Measurements from ENCODE around the gene PFN2.

PFN2 gene, protein sequence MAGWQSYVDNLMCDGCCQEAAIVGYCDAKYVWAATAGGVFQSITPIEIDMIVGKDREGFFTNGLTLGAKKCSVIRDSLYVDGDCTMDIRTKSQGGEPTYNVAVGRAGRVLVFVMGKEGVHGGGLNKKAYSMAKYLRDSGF

DNA sequence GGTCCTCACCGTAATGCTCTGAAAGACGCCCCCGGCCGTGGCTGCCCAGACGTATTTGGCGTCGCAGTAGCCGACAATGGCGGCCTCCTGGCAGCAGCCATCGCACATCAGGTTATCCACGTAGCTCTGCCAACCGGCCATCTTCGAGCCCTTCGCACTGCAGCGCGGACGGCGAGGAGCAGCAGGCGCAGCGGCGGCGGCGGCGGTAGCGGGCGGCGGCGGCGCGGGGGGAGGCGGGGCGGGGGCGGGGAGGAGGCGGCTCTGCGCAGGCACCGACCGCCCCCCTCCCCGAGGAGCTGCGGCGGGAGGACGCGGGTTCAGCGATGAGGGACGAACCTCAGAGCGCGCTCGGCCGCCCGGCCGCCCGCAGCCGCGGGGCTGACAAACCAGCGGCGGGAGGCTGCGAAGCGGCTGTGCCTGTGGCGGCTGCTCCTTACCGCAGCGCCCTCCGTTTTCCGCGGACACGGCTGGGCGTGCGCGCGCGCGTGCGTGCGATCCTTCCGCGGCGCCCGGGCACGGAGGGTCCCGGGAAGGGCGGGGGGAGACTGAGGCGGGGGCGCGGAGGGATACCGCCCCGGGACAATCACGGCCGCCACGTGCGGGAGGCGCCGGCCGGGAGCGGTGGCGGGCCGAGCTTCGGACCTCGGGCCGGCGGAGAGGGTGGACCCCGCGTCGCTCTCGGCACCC lies at the start of gene PFN2:
TSS of gene PFN2 (minus strand) at position 180 of the 687 bp plus-strand sequence. CDS start at position 141, 39 bp downstream.
- peak within 1 kb of the TSS; percentile 92 for H3K4me3 ChIP-seq (ENCODE audit: low read depth, low read length)
- peaks cover 59% of the 10 kb centered on the region for H3K79me2 ChIP-seq (ENCODE audit: control insufficient read depth, insufficient read depth, low read length, unreplicated experiment)
- H2AFZ ChIP-seq (ENCODE audit: low read length, unreplicated experiment): peak within 1 kb of the TSS; percentile 82
- peak within 1 kb of the TSS; percentile 91 for H3K27ac ChIP-seq (ENCODE audit: low read depth, low read length)
- H3K36me3 ChIP-seq (ENCODE audit: insufficient read depth, low read length): peaks cover 21% of the 10 kb centered on the region; the same call in 1 of the 2 replicates
- no peaks in the 10 kb centered on the region for H3K27me3 ChIP-seq (ENCODE audit: insufficient read depth, low read length)
- H3K4me1 ChIP-seq (ENCODE audit: control insufficient read depth, insufficient read depth, low read length, unreplicated experiment): peaks cover 30% of the 10 kb centered on the region

DNA sequence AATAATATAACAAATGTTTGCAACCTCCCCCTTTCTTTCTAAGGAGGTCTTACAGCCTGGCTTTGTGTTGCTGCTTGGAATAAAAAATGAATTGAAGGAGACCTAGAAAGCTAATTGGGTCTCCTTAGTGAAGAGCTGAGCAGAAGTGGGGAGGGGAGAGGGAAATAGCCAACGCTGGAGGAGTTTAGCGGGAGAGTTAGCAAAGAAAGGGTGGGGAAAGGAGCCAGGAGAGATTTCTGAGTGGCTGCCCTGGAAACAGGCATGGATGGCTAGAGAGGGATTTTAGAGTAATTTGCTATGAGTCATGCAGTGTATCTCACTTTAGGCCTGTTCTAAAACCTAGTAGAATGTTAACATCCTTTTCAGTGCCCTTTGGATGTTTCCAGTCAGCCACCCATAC lies 45.2 kb upstream of the PFN2 start:
- Histone ChIP-seq H2AFZ (ENCODE audit: low read length, unreplicated experiment) (no peak overlapping the region), H3K79me2 (ENCODE audit: control insufficient read depth, insufficient read depth, low read length, unreplicated experiment) (no peaks in the 10 kb centered on the region), H3K4me1 (ENCODE audit: control insufficient read depth, insufficient read depth, low read length, unreplicated experiment) (peaks cover 12% of the 10 kb centered on the region), H3K27me3 (ENCODE audit: insufficient read depth, low read length) (no peaks in the 10 kb centered on the region), H3K36me3 (ENCODE audit: insufficient read depth, low read length) (no peaks in the 10 kb centered on the region), H3K27ac (ENCODE audit: low read depth, low read length) (no peak overlapping the region), H3K4me3 (ENCODE audit: low read depth, low read length) (no peak overlapping the region)

DNA sequence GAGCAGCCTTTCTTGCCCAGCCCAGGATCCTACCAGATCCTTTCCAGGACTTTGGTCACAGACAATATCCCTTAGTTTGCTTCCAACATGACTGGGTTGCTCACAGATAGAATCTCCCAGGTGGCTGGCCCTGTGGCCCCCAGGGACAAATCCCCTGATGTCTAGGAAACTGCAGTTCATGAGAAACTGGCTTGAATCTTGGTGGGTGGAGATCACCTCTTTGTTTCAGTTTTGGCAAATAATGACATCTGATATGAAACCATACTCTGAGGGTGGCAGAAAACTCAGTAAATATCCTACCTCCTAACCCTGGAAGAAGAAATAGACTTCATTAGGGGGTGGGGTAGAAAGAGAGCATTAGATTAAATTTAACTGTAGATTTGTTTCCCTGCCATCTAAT lies 44.1 kb upstream of the PFN2 start:
- no peaks in the 10 kb centered on the region for H3K79me2 ChIP-seq (ENCODE audit: control insufficient read depth, insufficient read depth, low read length, unreplicated experiment)
- peaks cover under 1% of the 10 kb centered on the region for H3K4me1 ChIP-seq (ENCODE audit: control insufficient read depth, insufficient read depth, low read length, unreplicated experiment)
- H3K36me3 ChIP-seq (ENCODE audit: insufficient read depth, low read length): no peaks in the 10 kb centered on the region
- no peak overlapping the region for H2AFZ ChIP-seq (ENCODE audit: low read length, unreplicated experiment)
- H3K27me3 ChIP-seq (ENCODE audit: insufficient read depth, low read length): no peaks in the 10 kb centered on the region
- no peak overlapping the region for H3K27ac ChIP-seq (ENCODE audit: low read depth, low read length)
- H3K4me3 ChIP-seq (ENCODE audit: low read depth, low read length): no peak overlapping the region

DNA sequence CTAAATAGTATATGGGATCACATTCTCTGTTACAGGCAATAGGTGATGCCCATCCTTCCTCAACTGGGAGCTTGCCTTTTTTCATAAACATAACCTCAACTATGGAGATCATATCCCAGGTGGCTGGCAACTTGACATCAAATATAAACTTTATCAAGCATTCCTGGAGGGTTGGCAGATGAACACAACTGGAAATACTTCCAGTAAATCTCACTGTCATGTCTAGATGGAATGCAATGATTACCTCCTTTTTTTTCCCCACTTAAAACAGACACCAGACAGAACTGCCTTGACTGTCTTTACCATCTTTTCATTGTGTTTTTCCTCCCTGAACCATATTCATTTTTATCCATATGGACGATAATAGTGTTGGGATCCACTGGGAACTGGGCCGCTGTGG lies 43.1 kb upstream of the PFN2 start:
- Histone ChIP-seq H3K4me3 (ENCODE audit: low read depth, low read length) (no peak overlapping the region), H3K4me1 (ENCODE audit: control insufficient read depth, insufficient read depth, low read length, unreplicated experiment) (no peaks in the 10 kb centered on the region), H3K27me3 (ENCODE audit: insufficient read depth, low read length) (no peaks in the 10 kb centered on the region), H2AFZ (ENCODE audit: low read length, unreplicated experiment) (no peak overlapping the region), H3K36me3 (ENCODE audit: insufficient read depth, low read length) (no peaks in the 10 kb centered on the region), H3K27ac (ENCODE audit: low read depth, low read length) (no peak overlapping the region), H3K79me2 (ENCODE audit: control insufficient read depth, insufficient read depth, low read length, unreplicated experiment) (no peaks in the 10 kb centered on the region)

DNA sequence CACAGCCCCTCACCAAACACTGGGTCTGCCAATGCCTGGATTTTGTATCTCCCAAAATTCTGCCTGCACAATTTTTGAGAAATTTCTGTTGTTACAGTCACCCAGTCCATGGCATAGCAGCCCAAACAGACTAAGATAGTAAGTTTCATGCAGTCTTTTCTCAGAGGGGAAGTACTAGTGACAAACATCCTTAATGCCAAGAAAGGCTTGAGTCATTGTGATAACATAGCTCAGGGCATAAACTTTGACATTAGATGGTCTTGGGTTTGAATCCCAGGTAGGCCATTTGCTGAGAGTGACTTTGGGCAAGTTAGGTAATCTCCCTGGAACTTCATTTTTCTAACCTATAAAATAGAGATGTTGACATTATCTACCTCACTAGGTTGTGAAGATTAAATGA lies 36.1 kb upstream of the PFN2 start:
- Histone ChIP-seq H3K4me3 (ENCODE audit: low read depth, low read length) (peak overlapping the region; percentile 18; the same call in 1 of the 2 replicates), H3K36me3 (ENCODE audit: insufficient read depth, low read length) (no peaks in the 10 kb centered on the region), H2AFZ (ENCODE audit: low read length, unreplicated experiment) (no peak overlapping the region), H3K4me1 (ENCODE audit: control insufficient read depth, insufficient read depth, low read length, unreplicated experiment) (peaks cover 22% of the 10 kb centered on the region), H3K79me2 (ENCODE audit: control insufficient read depth, insufficient read depth, low read length, unreplicated experiment) (no peaks in the 10 kb centered on the region), H3K27ac (ENCODE audit: low read depth, low read length) (peak overlapping the region; percentile 63), H3K27me3 (ENCODE audit: insufficient read depth, low read length) (no peaks in the 10 kb centered on the region)

DNA sequence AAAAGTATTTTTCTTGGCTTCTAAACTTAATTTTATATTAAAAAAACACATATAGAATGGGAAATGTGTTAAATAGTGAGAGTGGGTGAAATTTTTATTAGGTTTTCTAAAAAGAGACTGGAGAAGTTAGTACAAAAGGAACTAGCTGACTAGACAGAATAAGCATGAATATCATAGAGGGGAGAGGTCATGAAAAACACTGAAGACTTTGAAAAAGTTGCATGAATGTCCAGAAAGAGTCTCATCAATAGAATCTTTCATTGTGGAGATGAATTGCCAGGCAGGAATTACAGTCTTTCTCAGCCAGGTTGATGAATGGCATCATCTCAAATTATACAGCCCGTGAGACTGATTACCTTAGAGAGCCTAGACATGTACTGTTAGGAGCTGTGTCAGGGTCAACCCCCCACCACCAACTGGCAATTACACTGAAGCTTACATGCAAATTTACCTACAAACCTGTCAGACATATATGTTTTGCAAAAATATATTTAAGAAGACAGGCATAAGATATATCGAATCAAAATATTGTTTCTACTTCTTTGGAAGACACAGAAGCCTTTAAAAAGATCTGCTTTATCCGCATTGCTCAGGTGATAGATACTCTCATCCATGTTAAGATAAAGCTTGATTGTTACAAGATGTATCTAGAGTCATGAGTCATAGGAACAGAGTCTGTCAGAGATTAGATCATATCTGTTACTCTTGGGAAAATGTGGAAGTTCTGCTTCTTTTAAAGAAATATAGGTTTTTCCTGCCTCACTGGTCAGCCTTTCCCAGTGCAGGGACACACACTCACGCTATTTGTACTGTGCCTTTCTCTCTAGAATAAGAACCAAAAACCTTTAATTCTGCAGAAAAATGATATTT lies 34.8 kb upstream of the PFN2 start:
- H3K36me3 ChIP-seq (ENCODE audit: insufficient read depth, low read length): no peaks in the 10 kb centered on the region
- no peaks in the 10 kb centered on the region for H3K79me2 ChIP-seq (ENCODE audit: control insufficient read depth, insufficient read depth, low read length, unreplicated experiment)
- no peak overlapping the region for H2AFZ ChIP-seq (ENCODE audit: low read length, unreplicated experiment)
- no peaks in the 10 kb centered on the region for H3K27me3 ChIP-seq (ENCODE audit: insufficient read depth, low read length)
- peak overlapping the region; percentile 18; the same call in 1 of the 2 replicates for H3K4me3 ChIP-seq (ENCODE audit: low read depth, low read length)
- H3K4me1 ChIP-seq (ENCODE audit: control insufficient read depth, insufficient read depth, low read length, unreplicated experiment): peaks cover 22% of the 10 kb centered on the region
- peak overlapping the region; percentile 63 for H3K27ac ChIP-seq (ENCODE audit: low read depth, low read length)

DNA sequence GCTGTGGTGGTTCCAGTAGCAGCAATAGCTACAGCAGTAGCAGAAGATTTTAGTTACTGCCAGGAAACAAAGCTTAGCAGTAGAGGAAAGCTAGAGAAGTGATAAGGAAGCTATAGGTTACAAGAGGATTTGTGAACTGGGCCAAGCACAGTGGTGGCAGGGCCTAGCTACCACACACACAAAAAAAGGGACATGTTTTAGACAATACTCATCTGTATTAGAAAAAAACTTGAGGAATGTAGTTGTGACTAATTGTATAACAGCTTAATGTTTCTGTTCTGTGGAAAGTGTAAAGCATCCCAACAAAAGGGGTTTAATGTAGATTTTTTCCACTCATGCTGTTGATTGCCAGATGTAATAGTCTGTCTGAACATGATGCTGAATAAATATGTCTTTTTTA lies 29.9 kb upstream of the PFN2 start:
- no peaks in the 10 kb centered on the region for H3K27me3 ChIP-seq (ENCODE audit: insufficient read depth, low read length)
- no peak overlapping the region for H3K4me3 ChIP-seq (ENCODE audit: low read depth, low read length)
- H2AFZ ChIP-seq (ENCODE audit: low read length, unreplicated experiment): no peak overlapping the region
- no peaks in the 10 kb centered on the region for H3K79me2 ChIP-seq (ENCODE audit: control insufficient read depth, insufficient read depth, low read length, unreplicated experiment)
- H3K4me1 ChIP-seq (ENCODE audit: control insufficient read depth, insufficient read depth, low read length, unreplicated experiment): peaks cover 7% of the 10 kb centered on the region
- no peak overlapping the region for H3K27ac ChIP-seq (ENCODE audit: low read depth, low read length)
- no peaks in the 10 kb centered on the region for H3K36me3 ChIP-seq (ENCODE audit: insufficient read depth, low read length)

DNA sequence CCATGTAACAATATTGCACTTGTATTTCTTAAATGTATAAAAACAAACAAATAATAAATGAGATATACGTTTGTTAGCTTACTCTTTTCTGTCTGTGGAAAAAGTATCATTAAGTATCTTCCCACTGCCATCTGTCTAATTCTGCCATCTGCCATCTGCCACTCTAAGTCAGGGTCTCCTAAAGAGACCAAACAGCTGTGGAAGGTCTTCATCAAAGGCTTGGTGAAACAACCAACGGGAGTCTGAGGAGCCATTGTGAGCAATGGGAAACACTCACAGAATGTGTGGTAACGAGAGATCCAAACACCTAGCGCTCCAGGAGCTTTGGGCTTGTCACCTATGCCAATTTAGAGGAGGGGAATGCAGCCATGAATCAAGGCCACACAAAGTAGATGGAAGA lies 28.7 kb upstream of the PFN2 start:
- no peaks in the 10 kb centered on the region for H3K27me3 ChIP-seq (ENCODE audit: insufficient read depth, low read length)
- H2AFZ ChIP-seq (ENCODE audit: low read length, unreplicated experiment): no peak overlapping the region
- no peak overlapping the region for H3K4me3 ChIP-seq (ENCODE audit: low read depth, low read length)
- H3K79me2 ChIP-seq (ENCODE audit: control insufficient read depth, insufficient read depth, low read length, unreplicated experiment): no peaks in the 10 kb centered on the region
- no peak overlapping the region for H3K27ac ChIP-seq (ENCODE audit: low read depth, low read length)
- no peaks in the 10 kb centered on the region for H3K36me3 ChIP-seq (ENCODE audit: insufficient read depth, low read length)
- H3K4me1 ChIP-seq (ENCODE audit: control insufficient read depth, insufficient read depth, low read length, unreplicated experiment): no peaks in the 10 kb centered on the region

DNA sequence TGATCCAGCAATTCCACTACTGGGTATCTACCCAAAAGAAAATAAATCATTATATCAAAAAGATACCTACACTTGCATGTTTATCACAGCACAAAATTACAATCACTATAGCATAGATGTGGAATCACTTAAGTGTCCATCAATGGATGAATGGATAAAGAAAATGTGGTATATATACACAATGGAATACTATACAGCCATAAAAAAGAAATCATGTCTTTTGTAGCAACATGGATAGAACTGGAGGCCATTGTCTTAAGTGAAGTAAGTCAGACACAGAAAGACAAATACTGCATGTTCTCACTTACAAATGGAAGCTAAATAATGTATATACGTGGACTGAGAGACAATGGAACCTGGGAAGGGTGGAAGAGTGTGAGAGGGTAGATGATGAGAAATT lies 28.3 kb upstream of the PFN2 start:
- no peak overlapping the region for H2AFZ ChIP-seq (ENCODE audit: low read length, unreplicated experiment)
- no peaks in the 10 kb centered on the region for H3K4me1 ChIP-seq (ENCODE audit: control insufficient read depth, insufficient read depth, low read length, unreplicated experiment)
- H3K4me3 ChIP-seq (ENCODE audit: low read depth, low read length): no peak overlapping the region
- no peaks in the 10 kb centered on the region for H3K79me2 ChIP-seq (ENCODE audit: control insufficient read depth, insufficient read depth, low read length, unreplicated experiment)
- no peak overlapping the region for H3K27ac ChIP-seq (ENCODE audit: low read depth, low read length)
- no peaks in the 10 kb centered on the region for H3K27me3 ChIP-seq (ENCODE audit: insufficient read depth, low read length)
- no peaks in the 10 kb centered on the region for H3K36me3 ChIP-seq (ENCODE audit: insufficient read depth, low read length)

DNA sequence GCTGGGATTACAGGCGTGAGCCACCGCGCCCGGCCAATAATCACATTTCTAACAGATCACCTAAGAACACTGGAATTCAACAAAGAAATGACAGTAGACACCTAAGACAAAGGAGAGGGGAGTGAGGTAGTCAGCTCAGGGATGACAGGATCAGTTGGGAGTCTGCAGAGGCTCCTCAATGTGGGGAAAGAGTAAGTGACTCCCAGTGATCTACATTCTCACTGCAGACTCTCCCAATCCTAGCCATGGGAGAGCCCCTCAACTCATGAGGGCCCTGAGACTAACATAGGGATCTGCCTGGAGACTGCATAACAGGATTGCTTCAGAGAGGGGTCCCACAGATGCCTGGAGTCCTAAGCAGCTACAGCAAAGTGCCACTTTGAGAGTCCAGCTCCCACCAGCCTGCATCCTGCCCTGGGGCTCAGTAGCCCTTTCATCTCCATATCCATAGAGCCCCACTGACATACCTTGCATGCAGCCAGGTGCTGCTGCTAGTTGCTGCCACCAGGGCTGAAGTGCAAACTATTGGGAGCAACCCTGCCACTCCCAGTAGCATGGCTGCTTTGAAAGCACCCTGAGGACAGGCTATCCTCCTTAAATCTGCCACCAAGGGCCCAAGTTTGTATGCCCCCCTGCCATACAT lies 21.8 kb upstream of the PFN2 start:
- no peaks in the 10 kb centered on the region for H3K27me3 ChIP-seq (ENCODE audit: insufficient read depth, low read length)
- no peaks in the 10 kb centered on the region for H3K36me3 ChIP-seq (ENCODE audit: insufficient read depth, low read length)
- H3K4me1 ChIP-seq (ENCODE audit: control insufficient read depth, insufficient read depth, low read length, unreplicated experiment): no peaks in the 10 kb centered on the region
- H3K27ac ChIP-seq (ENCODE audit: low read depth, low read length): no peak overlapping the region
- H3K4me3 ChIP-seq (ENCODE audit: low read depth, low read length): no peak overlapping the region
- H2AFZ ChIP-seq (ENCODE audit: low read length, unreplicated experiment): no peak overlapping the region
- no peaks in the 10 kb centered on the region for H3K79me2 ChIP-seq (ENCODE audit: control insufficient read depth, insufficient read depth, low read length, unreplicated experiment)
